ENCODE measurements around the gene ZFP36L1.

GRCh38 chr14:68815298-68816182, 22.7 kb upstream of the ZFP36L1 start:
- TF ChIP-seq RAD21 (IDR thresholded peaks at IDR 0.05; ENCODE audit: low read depth) (no peak), JUND (IDR thresholded peaks at IDR 0.05) (no peak), MAX (IDR thresholded peaks at IDR 0.05) (no peak), TCF7L2 (IDR thresholded peaks at IDR 0.05; ENCODE audit: borderline replicate concordance, extremely low read depth, insufficient read depth, insufficient read length) (no peak), CTCF (IDR thresholded peaks at IDR 0.05 in 2 of 3, conservative IDR thresholded peaks at IDR 0.05 in 1 of 3; ENCODE audit: borderline replicate concordance in 1 of 3, insufficient read depth in 1 of 3, low read depth in 2 of 3, low read length in 2 of 3) (no peak), ELF1 (IDR thresholded peaks at IDR 0.05; ENCODE audit: borderline replicate concordance, low read depth) (no peak), SIN3A (IDR thresholded peaks at IDR 0.05; ENCODE audit: low read depth) (no peak), ATF3 (IDR thresholded peaks at IDR 0.05) (no peak), EZH2 (IDR thresholded peaks at IDR 0.05) (no peak), SP1 (IDR thresholded peaks at IDR 0.05; ENCODE audit: low read depth) (no peak), REST (IDR thresholded peaks at IDR 0.05; ENCODE audit: low read depth) (no peak)
